KG1 (cell line): ENCODE data around the gene ANKRD34B.

ENCODE experiments used
- DNase-seq: peaks from one replicate; lab custom pipeline; 2025; lab: John Stamatoyannopoulos, UW

Gene ANKRD34B

DNA sequence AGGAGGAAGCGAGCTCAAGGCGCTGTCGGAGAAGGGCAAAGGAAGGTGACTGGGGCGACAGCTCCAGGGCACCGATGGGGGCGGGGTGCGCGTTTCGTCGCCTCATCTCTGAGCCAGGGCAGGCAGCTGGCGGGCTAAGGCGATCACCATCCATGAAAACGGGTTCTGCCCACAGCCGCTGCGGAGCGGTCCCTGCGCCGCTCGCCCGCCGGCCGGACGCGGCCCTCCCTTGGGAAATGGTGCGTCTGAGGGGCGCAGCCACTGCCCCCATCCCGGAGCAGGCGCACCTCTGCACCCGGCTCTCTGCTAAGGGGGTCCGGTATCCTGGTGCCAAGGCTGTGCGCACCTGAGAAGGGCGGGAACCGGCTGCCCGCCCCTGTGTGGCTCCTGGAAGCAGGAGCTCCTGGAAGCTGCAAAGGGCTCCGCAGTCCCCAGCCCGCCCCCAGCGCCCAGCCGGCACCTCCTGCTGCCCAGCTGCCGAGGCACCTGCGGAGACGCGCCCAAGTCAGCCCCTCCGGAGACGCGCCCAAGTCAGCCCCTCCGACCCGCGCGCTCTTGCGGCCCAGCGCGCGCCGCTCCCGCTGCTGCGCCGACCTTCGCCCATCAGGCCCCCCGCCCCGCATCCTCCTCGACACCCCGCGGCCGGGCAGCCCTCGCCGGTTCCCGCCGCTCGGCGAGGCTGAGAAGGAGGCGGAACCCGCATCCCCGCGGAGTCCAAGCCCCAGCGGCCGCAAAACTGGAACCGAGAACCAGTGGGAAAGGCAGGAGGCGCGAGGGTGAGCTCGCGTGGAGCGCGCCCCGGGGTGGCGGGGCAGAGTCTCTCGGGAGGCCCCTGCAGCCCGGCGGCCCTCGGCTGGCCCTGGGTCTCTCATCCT, 757 bp downstream of the ANKRD34B start:
- no peak for DNase-seq

DNA sequence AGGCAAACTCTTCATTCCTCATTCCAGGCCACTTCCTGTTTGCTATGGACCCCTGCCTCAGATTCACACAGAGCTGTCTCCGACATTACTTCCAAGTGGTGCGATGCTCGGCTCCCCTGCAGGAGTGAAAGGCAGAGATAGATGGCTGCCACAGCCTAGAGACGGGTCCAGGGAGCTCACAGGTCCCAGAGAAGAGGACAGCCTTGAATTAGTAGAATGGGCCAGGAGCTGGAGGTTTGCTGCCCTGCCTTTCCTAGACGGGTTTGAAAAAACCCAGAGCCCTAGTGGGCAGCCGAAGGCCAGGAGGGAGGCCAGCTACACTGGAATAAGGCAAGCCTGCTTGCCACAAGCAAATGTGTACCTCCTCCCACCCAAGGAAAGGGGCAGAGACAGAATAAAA, 1.8 kb downstream of the ANKRD34B start:
- DNase-seq, result no peak

DNA sequence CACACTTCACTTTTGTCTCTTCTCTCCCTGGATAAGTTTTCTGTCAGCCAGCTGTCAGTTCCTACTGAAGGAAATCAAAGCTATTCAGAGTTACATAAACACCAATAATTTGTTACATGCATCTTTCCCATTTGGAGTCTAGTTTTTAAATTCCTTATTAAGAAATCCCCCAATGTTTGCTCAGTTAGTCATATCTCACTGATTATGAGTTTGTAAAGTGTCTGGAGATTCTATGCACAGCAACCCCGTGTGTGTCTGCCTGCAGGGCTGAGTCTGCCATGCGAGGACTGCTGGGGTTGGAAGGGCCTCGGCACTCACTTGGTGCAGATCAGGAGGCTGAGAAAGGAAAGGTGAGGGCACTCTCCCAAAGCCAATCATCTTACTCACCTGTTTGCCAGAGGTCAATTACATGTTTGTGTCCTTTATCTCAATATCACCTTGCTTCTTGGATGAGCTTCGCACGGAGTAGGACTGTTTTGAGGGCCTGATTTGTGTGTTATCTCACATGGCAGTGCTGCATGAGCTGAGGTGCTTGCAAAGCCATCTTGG, 3.3 kb downstream of the ANKRD34B start:
- no peak for DNase-seq

DNA sequence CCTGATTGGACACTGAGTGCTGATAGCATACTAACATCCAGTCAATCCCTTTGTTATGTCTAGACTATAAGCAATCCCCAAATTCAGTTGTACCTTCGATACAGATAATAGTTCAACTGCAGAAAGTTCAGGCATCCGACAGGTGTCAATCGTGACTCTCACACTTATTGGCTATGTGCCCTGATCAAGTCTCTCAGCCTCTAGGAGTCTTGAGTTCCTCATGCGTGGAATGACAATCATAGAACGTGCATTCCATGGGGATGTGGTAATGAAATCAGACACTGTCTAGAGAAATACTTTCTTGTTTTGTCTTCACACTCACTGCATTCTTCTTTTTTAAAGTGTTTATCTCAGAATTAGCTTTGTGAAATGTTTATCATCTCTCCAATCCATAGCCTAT, 4.8 kb downstream of the ANKRD34B start:
- DNase-seq, result no peak

DNA sequence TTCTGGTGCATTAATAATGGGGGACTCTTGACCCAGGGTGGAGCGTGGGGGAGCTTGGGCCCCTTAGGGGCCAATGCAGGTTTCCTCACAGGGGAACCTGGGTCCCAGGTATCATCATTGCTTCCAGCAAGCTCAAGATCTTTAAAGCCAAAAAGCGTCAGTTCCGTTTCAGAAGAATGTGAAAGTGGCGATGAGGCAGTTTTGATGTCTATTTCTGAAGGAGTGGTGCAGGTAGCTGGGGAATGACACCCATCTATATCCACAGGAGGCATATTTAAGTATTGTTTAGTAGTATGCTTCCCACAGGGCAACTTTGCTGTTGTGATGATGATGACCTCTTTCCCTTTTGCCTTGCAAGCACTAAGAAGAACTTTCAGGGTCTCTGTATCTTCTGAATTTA, 10.8 kb downstream of the ANKRD34B start:
- DNase-seq, result no peak

DNA sequence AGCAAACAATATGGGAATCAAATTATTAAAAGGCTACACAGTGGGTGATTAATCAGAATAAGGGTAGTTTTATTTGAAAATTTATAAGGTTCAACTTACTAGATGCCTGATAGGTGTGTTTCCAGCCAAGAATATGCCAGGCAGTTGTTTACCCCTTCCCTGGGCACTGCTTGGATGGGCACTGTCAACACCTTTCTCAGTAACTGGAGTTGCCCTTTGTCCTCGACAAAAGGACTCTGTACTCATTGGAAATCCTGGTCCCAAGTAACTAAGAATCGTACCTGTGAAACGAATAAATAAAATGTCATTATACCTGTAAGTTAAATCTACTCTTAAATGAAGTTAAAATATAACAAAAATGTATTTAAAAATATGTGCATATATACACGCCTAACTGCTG, 15.0 kb downstream of the ANKRD34B start:
- DNase-seq, result no peak

DNA sequence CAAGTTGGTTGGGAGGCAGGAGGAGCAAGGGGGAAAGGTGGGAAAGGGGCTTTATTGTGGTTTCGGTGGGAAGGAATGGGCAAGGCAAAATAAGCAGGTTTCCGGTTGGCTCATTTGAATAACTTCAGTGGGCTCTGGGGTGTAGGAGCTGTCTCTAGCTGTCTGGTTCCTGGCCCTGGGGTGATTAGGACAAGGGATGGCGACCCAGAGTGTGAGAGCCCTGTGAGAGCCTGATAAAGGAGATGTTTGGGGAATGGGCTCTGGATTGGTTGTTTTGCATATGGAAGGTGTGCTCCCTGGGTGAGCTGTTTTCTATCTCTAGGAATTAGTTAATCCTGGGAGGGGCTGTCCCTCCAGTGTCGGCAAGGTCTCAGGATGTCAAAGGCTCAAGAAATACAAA, 15.4 kb downstream of the ANKRD34B start:
- no peak for DNase-seq

DNA sequence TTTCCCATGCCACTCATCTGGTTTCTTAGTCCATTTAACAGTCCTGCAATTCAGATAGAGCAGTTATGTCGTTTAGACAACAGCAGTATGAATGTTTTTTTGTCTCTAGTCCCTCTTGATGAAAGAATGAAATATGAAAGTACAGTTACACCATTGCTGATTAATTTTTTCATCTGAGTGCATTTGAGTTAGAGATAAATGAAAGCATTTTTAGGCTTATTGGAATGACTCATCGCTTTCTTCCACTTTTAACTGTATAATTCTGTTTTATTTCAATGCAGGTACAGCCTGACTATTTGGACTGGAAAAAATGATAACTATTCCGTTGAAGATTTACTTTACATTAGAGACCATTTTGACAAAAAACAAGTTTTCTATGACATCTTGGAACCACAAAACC, 28.7 kb downstream of the ANKRD34B start:
- DNase-seq, result no peak

DNA sequence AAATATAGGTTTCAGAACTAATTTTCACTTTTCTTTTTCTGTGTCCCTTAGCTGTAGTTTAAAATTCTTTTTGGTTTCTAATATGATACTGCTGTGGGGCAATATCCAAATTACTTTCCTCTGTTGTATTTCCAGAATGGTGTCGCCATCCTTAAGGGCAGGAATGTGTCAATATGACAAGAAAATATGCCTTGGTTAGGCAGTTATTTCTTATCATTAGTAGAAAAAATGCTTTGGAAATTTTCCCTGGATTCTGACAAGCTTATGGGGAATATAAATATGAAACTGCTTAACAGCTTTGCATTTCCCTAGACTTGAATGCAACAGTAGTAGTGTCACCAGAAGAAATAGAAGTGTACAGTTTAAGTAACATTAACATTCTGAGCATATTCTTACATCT, 29.4 kb downstream of the ANKRD34B start:
- DNase-seq, result no peak

DNA sequence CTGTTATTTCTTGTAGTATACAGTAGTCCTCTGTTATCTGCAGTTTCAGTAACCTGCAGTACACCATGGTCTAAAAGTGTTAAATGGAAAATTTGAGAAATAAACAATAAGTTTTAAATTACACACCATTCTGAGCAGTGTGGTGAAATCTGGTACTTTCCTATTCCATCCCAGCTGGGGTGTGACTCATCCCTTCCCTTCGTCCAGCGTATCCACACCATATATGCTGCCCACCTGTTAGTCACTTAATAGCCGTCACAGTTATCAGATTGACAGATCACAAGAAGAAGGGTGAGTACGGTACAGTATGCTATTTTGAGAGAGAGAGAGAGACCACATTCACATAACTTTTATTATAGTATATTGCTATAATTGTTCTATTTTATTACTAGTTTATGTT, 53.3 kb downstream of the ANKRD34B start:
- DNase-seq, result no peak

DNA sequence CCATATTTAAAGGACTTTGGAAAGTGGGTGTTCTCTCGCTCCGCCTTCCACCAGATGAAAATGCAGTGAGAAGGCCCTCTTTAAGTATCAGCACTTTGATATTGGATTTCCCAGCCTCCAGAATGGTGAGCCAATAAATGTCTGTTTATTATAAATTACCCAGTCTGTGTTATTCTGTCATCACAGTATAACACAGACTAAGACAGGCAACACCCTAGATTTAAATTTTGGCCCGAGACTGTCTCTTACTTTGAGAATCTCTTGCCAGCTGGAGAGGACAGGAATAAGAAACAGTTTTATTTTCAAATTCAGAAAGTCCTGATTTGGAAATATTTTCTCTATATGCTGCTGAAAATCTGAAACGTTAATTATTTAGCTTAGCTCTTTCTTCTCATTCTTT, 60.7 kb downstream of the ANKRD34B start:
- DNase-seq, result no peak

DNA sequence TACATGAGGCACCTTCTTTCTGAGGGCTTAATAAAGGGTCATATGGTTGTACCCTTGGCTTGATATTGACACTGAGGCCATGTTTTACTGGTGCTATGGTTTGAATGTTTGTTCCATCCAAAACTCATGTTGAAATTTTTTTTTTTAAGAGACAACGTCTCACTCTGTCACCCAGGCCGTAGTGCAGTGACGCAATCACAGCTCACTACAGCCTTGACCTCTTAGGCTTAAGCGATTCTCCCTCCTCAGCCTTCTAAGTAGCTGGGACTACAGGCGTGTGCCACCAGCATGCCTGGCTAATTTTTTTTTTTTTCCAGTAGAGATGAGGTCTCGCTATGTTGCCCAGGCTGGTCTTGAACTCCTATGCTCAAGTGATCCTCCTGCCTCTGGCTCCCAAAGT, 61.2 kb downstream of the ANKRD34B start:
- no peak for DNase-seq

DNA sequence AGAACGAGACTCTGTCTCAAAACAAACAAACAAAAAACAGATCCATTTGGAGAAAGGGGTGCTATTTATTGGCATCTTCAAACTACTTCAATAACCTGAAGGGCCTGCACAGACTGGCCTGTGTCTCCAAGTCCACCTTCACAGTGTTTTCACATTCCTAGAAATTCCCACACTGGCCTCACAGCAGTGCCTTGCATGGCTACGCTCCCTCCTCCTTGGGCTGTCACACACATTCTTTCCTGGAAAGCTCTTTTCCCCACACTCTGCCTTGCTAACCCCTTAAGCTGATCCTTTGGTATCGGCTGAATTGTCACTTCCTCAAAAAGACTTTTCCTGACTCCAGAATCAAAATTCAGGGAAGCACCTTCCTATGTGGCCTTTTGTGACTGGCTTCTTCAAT, 62.4 kb downstream of the ANKRD34B start:
- no peak for DNase-seq
